NT2/D1 (cell line): Measurements from ENCODE around the gene FER.

ENCODE experiments used
- SUZ12 ChIP-seq: IDR thresholded peaks from 2 replicates; pipeline ENCODE4 v1.6.1; 2011; ENCODE audit not compliant: insufficient read length, insufficient read depth; ENCODE audit errors: extremely low read depth
- ZNF274 ChIP-seq: IDR thresholded peaks from 2 replicates; pipeline ENCODE4 v1.6.1; 2011; ENCODE audit warnings: mild to moderate bottlenecking, low read depth, low read length

DNA sequence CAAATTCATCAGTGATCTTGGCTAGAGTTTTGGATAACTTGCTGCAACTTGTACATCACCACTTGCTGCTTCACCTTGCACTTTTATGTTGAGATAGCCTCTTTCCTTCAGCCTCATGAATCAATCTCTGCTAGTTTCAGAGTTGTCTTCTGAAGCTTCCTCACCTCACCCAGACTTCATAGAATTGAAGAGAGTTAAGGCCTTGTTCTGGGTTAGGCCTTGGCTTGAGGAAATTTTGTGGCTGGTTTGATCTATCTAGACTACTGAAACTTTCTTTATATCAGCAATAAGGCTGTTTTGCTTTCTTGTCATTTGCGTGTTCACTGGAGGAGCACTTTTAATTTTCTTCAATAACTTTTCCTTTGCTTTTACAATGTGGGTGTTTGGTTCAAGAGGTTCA is 12.8 kb downstream of the FER start:
- TF ChIP-seq SUZ12, result no peak
- TF ChIP-seq ZNF274, result no peak
